Measurements from ENCODE around the gene GALNT2.

DNA sequence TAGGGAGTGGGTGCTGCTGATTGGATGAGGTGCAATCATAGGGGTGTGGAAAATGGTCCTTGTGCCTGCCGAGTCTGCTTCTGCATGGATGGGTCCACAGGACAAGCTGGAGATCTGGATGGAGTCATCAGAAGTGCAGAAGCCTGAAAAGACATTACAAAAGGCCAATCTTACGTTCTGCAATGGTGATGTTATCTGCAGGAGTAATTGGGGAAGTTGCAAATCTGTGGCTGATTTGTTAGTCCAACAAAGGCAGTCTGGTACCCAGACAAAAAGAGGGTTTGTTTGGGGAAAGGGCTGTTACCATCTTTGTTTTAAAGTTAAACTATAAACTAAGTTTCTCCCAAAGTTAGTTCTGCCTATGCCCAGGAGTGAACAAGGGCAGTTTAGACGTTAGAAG is 192.6 kb downstream of the GALNT2 start:
- TF ChIP-seq CTCF (IDR thresholded peaks at IDR 0.05), result no peak
- TF ChIP-seq ZFX (IDR thresholded peaks at IDR 0.05; ENCODE audit: borderline replicate concordance), result no peak
